Measurements from ENCODE around the gene MGAT3.

The MGAT3 gene

DNA sequence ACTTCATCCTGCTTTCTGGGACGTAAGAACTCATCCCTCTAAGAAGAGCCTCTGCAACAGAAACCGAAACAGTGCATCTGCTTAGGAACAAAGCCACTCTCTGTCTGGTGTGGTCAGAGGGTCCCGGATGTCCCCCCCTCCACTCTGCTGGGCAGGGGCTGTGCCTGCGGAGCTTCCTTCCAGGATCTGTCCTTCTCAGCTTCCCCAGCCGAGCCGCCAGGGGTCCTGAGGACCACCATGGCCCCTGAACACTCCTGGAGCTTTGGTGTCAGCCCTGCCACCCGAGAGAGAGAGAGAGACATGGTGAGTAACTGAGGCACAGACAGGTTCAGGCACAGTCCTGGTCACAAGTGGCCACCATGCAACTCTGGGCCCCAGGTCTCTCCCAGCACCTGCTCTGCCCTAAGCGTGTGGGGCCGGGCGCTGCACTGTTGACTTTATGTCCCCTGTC is 24.4 kb upstream of the MGAT3 start:
- Mint-ChIP-seq H3K4me3 (no peak overlapping the region), H3K36me3 (ENCODE audit: low read depth) (peaks cover 77% of the 10 kb centered on the region), H3K9me3 (no peaks in the 10 kb centered on the region), H3K27me3 (no peaks in the 10 kb centered on the region), H3K27ac (no peak overlapping the region), H3K4me1 (ENCODE audit: low read depth) (peaks cover 22% of the 10 kb centered on the region)
- intact Hi-C loops (cut with micrococcal nuclease): no loop called here

DNA sequence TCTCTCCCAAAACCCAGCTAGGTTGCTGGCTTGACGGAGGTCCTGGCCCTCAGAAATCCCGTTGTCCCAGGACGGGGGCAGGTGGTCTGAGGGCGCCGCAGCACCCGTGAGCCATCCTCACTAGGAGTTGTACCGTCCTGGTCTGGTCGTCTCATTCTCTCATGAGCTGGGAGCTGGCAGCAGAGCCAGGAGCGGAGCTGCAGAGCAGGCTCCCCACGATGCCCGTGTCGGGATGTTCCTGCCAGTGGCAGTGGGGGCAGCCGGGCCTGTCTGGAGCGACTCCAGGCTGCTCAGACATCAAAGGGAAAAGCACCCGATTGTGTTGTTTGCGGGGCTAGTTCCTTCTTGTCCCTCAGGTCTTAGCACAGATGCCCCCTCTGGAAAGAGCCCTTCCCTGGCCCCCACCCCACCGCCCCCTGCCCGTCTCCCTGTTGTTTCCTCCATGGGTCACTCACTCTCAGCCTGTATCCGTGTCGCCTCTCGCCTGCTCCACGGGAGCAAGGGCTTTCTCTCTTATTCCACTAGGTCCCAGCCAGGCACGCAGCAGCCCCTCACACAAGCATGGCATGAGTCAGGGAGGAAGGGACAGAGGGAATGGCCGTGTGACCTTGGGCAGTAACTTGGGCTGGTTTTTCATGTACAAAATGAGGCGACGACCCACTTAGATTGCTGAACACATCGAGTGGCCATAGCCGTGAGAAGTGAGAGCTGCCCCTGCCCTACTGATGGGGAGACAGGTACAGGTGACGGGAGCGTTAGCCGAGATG is 23.2 kb upstream of the MGAT3 start:
- H3K27ac Mint-ChIP-seq: no peak overlapping the region
- H3K9me3 Mint-ChIP-seq: no peaks in the 10 kb centered on the region
- no peak overlapping the region for H3K4me3 Mint-ChIP-seq
- peaks cover 64% of the 10 kb centered on the region for H3K36me3 Mint-ChIP-seq (ENCODE audit: low read depth)
- H3K27me3 Mint-ChIP-seq: no peaks in the 10 kb centered on the region
- intact Hi-C loops (cut with micrococcal nuclease): no loop called here
- peaks cover 30% of the 10 kb centered on the region for H3K4me1 Mint-ChIP-seq (ENCODE audit: low read depth)

DNA sequence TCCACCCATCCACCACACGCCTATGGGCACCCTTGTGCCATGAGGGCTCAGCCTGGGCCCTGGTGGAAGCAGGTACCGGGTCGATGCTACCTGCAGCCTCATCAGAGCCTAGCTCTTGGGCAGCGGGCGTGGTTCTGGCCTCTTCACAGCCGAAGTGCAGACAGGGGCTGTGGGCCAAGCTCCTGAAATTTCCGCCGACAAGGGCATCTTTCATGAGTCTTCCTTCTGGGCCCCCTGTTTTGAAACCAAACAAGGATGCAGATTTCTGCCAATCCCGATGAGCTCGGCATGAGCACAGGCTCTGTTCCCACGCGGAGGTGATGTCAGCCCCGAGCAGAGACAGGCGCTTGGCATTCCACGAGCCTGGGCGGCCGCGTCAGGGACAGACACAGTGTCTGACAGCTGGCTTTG is 22.6 kb upstream of the MGAT3 start:
- no peak overlapping the region for H3K4me3 Mint-ChIP-seq
- H3K27ac Mint-ChIP-seq: no peak overlapping the region
- peaks cover 59% of the 10 kb centered on the region for H3K36me3 Mint-ChIP-seq (ENCODE audit: low read depth)
- H3K4me1 Mint-ChIP-seq (ENCODE audit: low read depth): peaks cover 36% of the 10 kb centered on the region
- H3K9me3 Mint-ChIP-seq: no peaks in the 10 kb centered on the region
- peaks cover 2% of the 10 kb centered on the region for H3K27me3 Mint-ChIP-seq
- intact Hi-C loops (cut with micrococcal nuclease): no loop called here

DNA sequence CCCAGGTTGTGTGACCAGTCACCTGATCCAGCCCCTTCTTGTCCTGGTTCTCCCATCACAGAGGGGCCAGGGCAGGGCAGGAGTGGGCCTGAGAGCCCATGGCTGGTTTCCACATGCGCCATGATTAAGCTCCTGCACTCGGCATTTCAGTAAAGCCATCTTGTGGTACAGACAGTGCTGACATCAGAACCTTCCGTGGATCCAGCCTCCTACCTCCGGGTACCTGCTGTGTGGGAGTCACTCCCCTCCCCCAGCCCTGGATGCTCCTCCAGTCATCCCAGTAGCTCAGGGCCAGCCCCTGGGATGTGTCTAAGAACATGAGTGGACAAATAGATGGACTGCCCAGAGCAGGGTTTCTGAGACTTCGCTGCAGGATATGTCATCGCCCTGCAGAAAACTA is 22.1 kb upstream of the MGAT3 start:
- no peak overlapping the region for H3K27ac Mint-ChIP-seq
- no peaks in the 10 kb centered on the region for H3K9me3 Mint-ChIP-seq
- no peak overlapping the region for H3K4me3 Mint-ChIP-seq
- intact Hi-C loops (cut with micrococcal nuclease): no loop called here
- peaks cover 2% of the 10 kb centered on the region for H3K27me3 Mint-ChIP-seq
- H3K36me3 Mint-ChIP-seq (ENCODE audit: low read depth): peaks cover 54% of the 10 kb centered on the region
- H3K4me1 Mint-ChIP-seq (ENCODE audit: low read depth): peaks cover 40% of the 10 kb centered on the region

DNA sequence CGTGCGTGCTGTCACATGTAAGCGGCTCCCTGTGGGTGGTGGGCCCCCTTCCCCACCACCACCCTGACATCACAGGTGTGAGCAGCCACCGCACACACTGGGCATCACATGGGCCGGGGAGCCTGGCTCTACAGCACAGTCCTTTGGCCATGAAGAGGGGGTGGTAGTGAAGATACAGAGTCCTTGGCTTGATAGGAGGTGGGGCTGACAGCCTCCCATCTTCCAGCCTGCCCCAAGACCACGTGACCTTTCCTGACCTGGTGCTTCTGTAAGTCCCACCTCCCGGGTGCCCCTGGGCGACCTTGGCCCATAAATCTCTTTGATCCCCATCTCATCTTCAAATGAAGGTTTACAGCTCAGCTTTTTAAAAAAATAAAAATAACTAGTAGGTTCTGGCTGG is 21.2 kb upstream of the MGAT3 start:
- no peak overlapping the region for H3K4me3 Mint-ChIP-seq

DNA sequence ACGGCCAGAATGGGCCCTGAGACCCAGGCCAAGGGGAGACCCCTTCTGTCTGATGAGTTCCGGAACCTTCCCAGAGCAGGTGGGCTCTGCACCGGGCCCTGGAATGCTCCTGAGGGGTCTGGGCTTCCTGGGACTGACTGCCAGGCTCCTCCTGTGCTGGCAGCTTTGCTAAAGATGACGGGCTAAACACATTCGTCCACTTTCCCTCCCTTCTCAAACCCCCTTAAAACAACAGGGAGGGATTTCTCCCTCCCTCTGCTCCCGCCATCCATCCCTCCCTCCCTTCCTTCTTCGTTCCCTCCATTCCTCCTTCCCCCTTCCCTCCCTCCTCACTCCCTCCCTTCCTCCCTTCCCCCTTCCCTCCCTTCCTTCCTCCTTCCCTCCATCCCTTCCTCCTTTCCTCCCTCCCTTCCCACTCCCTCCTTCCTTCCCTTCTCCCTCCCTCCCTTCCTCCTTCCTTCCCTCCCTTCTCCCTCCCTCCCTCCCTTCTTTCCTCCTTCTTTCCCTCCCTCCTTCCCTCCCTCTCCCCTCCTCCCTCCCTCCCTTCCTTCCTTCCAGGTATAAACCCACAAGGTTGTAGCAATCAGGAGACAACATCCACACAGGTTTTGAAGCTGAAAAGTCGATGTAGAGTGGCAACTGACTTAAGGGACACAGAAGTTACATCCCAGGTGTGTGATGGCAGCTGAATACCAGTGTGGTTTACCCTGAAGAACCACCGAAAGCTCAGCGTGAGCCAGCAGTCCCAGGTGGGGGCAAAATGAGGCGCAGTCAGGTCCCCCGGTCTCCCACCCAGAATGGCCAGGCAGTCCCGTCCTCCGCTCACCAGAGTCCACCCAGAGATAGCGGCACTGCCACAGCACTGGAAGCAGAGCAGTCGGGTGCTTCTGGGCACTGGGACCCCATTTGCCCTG is 18.8 kb upstream of the MGAT3 start:
- Mint-ChIP-seq H3K27me3 (peaks cover 4% of the 10 kb centered on the region), H3K9me3 (no peaks in the 10 kb centered on the region), H3K4me1 (ENCODE audit: low read depth) (peaks cover 29% of the 10 kb centered on the region), H3K4me3 (no peak overlapping the region), H3K27ac (peak overlapping the region; percentile 73), H3K36me3 (ENCODE audit: low read depth) (peaks cover 21% of the 10 kb centered on the region)
- intact Hi-C loops (cut with micrococcal nuclease): no loop called here

More for the DNA sequence above, 21.2 kb upstream of the MGAT3 start:
- intact Hi-C loops (cut with micrococcal nuclease): no loop called here
- H3K9me3 Mint-ChIP-seq: no peaks in the 10 kb centered on the region
- peaks cover 45% of the 10 kb centered on the region for H3K36me3 Mint-ChIP-seq (ENCODE audit: low read depth)
- H3K27me3 Mint-ChIP-seq: peaks cover 2% of the 10 kb centered on the region
- H3K27ac Mint-ChIP-seq: no peak overlapping the region
- H3K4me1 Mint-ChIP-seq (ENCODE audit: low read depth): peaks cover 37% of the 10 kb centered on the region

DNA sequence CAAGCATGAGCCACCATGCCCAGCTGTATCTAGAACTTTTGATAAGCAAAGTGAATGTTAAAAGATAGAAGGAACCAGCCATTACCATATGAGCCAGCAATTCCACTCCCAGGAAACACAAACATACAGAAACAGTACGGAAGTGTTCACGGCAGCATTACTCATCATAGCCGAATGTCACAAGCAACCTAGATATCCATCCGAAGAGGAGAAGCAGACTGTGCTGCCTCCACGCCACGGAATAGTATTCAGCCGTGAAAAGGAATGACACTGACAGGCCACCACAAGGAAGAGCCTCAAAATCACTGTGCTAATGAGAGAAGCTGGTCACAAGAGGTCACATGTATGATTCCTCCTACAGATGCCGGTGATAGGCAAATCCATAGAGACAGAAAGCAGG is 17.6 kb upstream of the MGAT3 start:
- intact Hi-C loops (cut with micrococcal nuclease): no loop called here
- H3K36me3 Mint-ChIP-seq (ENCODE audit: low read depth): peaks cover 9% of the 10 kb centered on the region
- H3K4me3 Mint-ChIP-seq: peak overlapping the region; percentile 32
- peaks cover 4% of the 10 kb centered on the region for H3K27me3 Mint-ChIP-seq
- H3K9me3 Mint-ChIP-seq: no peaks in the 10 kb centered on the region
- H3K27ac Mint-ChIP-seq: peak overlapping the region; percentile 73
- peaks cover 29% of the 10 kb centered on the region for H3K4me1 Mint-ChIP-seq (ENCODE audit: low read depth)

DNA sequence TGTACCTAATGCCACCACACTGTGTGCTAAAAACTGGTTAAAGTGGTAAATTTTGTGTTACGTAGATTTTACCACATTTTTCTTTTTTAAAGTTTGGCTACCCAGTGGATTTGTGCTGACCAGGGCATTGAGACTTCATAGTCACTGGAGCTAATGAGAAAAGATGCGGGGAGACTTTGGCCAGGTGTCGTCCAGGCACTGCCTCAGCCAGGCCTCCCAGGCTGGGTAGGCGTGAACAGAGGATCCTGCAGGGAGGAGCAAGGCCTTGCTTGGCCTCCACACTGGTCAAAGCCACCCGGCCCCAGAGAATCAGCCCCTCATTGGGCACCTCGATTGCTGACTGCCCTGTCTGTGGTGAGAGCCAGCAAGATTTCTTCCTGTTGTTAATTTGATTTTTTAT is 13.4 kb upstream of the MGAT3 start:
- intact Hi-C loops (cut with micrococcal nuclease): no loop called here
- H3K27ac Mint-ChIP-seq: no peak overlapping the region
- H3K4me3 Mint-ChIP-seq: no peak overlapping the region
- H3K9me3 Mint-ChIP-seq: no peaks in the 10 kb centered on the region
- peaks cover 27% of the 10 kb centered on the region for H3K27me3 Mint-ChIP-seq
- peaks cover 20% of the 10 kb centered on the region for H3K4me1 Mint-ChIP-seq (ENCODE audit: low read depth)
- no peaks in the 10 kb centered on the region for H3K36me3 Mint-ChIP-seq (ENCODE audit: low read depth)

DNA sequence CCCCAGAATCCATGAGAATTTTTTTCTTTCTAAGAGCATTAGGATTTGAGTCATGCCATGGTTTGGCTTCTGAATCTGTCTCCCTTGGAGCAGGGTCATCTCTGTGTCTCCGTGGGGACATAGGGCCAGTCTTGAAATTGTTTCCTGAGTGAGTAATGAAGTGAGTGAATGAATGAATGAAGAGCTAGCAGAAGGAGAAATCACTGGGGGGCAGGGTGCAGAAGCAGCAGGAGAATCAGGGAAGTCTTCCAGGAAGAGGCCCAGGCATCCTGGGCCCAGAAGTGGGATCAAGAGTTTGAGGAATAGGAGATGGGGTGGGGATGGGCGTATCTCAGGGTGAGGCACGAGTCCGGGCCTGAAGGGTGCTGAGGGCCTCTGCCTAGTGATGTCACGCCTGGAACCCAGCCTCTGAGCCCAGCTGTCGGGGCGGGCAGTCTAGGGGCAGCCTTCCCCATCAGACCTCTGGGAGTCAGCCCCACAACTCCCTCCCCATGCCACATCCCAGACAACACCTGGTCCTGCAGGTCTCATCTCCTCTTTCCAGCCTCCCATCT is 12.5 kb upstream of the MGAT3 start:
- no peaks in the 10 kb centered on the region for H3K36me3 Mint-ChIP-seq (ENCODE audit: low read depth)
- no peaks in the 10 kb centered on the region for H3K9me3 Mint-ChIP-seq
- H3K27me3 Mint-ChIP-seq: peaks cover 34% of the 10 kb centered on the region
- no peak overlapping the region for H3K27ac Mint-ChIP-seq
- no peak overlapping the region for H3K4me3 Mint-ChIP-seq
- H3K4me1 Mint-ChIP-seq (ENCODE audit: low read depth): peaks cover 10% of the 10 kb centered on the region
- intact Hi-C loops (cut with micrococcal nuclease): no loop called here

DNA sequence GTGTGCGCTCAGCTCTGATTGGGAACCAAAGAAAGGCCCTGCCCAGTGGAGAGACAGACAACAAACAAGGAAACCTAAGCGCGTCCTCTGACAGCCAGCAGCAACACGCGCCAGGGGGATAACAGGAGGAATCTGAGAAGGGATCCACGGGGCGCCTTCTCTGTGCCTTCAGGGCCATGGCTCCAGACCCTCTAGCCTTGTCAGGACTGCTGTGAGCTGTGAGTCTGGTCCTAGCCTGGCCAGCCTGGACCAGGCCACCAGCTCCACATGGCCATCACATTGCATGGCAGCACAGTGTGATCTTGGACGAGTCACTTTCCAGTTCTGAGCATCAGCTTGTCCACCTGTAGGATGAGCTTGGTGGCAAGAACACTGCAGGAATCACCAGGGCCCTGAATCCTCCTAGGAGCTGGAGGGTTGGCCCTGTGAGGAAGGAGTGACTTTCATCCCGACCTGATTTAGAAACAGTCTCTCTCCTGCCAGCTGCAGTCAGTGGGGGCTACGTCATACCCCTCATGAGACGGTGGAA is 11.8 kb upstream of the MGAT3 start:
- Mint-ChIP-seq H3K36me3 (ENCODE audit: low read depth) (no peaks in the 10 kb centered on the region), H3K4me1 (ENCODE audit: low read depth) (peaks cover 7% of the 10 kb centered on the region), H3K9me3 (no peaks in the 10 kb centered on the region), H3K27me3 (peaks cover 38% of the 10 kb centered on the region), H3K27ac (no peak overlapping the region), H3K4me3 (no peak overlapping the region)
- intact Hi-C loops (cut with micrococcal nuclease): no loop called here

DNA sequence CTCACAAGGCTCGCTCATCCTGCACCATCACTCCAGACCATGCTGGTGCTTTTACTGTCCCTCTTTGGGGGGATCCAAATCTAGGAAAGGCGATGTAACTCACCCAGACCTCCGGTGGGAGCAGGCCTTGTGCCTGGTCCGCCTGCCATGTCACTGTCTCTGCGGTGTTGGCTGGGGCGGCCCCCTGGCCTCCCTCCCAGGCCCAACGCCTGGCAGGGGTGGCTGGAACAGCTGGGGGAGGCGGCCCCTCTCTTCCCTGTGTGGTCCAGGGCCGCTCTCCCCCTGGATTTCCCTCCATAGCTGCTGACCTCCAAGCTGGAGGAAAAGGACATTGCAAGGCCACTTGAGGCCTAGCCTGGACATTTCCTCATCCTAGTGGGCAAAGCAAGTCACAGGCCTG is 11.1 kb upstream of the MGAT3 start:
- intact Hi-C loops (cut with micrococcal nuclease): no loop called here
- Mint-ChIP-seq H3K36me3 (ENCODE audit: low read depth) (no peaks in the 10 kb centered on the region), H3K27ac (no peak overlapping the region), H3K9me3 (no peaks in the 10 kb centered on the region), H3K4me1 (ENCODE audit: low read depth) (peaks cover 7% of the 10 kb centered on the region), H3K27me3 (peaks cover 42% of the 10 kb centered on the region), H3K4me3 (no peak overlapping the region)

DNA sequence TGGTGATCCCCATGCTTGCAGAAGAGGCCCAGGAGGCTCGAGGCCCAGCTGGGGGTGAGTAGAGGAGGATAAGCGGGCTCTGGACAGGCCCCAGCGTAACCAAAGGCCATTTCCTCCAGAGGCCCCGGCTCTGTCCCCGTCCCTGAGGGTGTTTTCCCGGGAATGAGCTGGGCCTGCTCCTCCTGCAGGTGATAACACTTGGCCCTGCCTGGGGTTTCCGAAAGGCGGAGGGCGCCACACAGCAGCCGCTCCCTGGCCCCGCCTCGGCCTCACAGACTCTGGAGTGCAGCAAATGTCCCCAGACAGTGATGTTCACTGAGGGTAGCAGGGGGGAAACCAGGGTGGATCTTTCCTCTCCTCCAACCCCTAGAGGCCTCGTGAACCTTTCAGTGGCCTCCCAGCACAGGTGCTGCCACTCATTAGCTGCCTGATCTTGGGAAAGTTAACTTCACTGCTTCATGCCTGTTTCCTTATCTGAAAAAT is 10.5 kb upstream of the MGAT3 start:
- intact Hi-C loops (cut with micrococcal nuclease): no loop called here
- no peak overlapping the region for H3K27ac Mint-ChIP-seq
- H3K4me3 Mint-ChIP-seq: no peak overlapping the region

DNA sequence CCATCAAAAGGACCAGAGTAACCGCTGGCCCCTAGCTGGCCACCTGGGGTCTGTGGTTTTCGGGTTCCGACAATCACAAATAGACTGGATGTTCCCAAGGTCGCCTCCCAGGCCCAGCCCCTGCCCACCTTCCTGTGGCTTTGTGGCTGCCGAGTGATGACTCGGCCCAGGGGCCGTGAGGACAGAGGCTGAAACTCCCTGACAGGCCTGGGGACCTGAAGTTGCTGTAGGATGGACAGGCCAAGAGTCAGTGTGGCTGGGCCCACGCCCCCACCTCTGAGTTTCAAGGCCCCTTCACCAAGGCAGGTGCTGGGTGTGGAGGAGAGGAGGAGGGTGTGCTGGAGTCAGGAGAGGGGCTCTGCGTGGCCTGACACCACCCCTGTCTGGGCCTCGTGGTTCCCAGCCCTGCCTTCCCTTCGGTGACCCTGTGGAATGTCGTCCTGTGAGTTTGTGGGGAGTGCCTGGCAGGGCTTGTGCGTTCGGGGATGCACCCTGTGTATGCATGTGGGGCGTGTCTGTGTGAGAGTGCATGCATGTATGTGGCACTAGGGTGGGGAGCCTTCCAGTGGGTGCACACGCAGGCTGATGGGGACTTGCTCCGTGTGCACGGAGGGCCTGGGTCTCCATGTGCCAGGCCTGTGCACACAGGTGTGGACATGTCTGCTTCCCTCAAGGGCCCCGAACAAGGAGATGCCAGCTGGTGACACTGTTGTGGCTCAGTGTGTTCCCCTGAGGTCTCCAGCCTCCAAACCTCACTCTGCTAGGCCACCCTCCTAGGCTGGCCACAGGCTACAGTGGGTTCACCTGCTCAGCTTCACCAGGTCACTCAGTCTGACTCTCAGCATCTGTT is 8.4 kb upstream of the MGAT3 start:
- H3K9me3 Mint-ChIP-seq: no peaks in the 10 kb centered on the region
- no peak overlapping the region for H3K27ac Mint-ChIP-seq
- intact Hi-C loops (cut with micrococcal nuclease): no loop called here
- H3K4me1 Mint-ChIP-seq (ENCODE audit: low read depth): peaks cover 7% of the 10 kb centered on the region
- H3K4me3 Mint-ChIP-seq: no peak overlapping the region
- no peaks in the 10 kb centered on the region for H3K36me3 Mint-ChIP-seq (ENCODE audit: low read depth)
- peaks cover 56% of the 10 kb centered on the region for H3K27me3 Mint-ChIP-seq

More for the DNA sequence above, 10.5 kb upstream of the MGAT3 start:
- Mint-ChIP-seq H3K27me3 (peaks cover 47% of the 10 kb centered on the region), H3K36me3 (ENCODE audit: low read depth) (no peaks in the 10 kb centered on the region), H3K9me3 (no peaks in the 10 kb centered on the region), H3K4me1 (ENCODE audit: low read depth) (peaks cover 7% of the 10 kb centered on the region)

All from dendritic cell treated with granulocyte-macrophage colony-stimulating factor and Interleukin-4, amounts not matched to agents 40 ng/mL and 50 ng/mL, for 4 days (primary cell).